ENCODE measurements around the gene COL11A1. TPM values are rescaled to one million over a fixed set of nuclear protein-coding genes. Genes with fewer than 3 reads are reported as not detected.

COL11A1 gene
- total RNA-seq, 2 donors from 2014 or later = 0.52 to 2.6 TPM

- TF ChIP-seq CTCF (IDR thresholded peaks at IDR 0.05) = no peak
- TF ChIP-seq POLR2A (IDR thresholded peaks at IDR 0.05) = no peak
Measured at GRCh38 chr1:102901996-102902395, 206.3 kb downstream of the COL11A1 start.

DNA sequence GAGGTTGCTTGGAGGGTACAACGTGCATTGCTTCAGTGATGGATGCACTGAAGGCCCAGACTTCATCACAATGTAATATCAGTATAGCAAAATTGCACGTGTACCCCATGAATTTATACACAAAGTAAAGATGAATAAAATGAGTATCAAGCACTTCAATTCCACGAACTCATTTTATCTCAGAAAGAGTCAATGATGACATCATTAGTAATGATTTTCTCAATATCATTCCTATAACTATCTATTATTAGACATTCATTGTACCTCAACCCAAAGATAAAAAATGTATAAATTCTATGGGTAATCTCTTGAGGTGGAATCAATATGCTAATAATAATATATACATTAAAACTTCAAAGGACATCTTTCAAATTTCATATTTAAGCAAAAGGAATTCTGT, 208.4 kb downstream of the COL11A1 start:
- Histone ChIP-seq H3K27me3 (no peaks in the 10 kb centered on the region), H3K9me3 (no peaks in the 10 kb centered on the region), H3K36me3 (replicated peaks in 1 of 2; ENCODE audit: insufficient read depth in 1 of 2, low read depth in 2 of 2) (no peaks in the 10 kb centered on the region), H3K27ac (no peak overlapping the region), H3K4me3 (no peak overlapping the region), H3K4me1 (no peaks in the 10 kb centered on the region)
- ATAC-seq (no peak), DNase-seq (no peak)
- intact Hi-C loops (cut with DNase I) = no loop called here
- WGBS, 2 donors = 31 to 55% methylated on average over 3 of the region's 3 CpGs
- TF ChIP-seq POLR2A (IDR thresholded peaks at IDR 0.05) (no peak), CTCF (IDR thresholded peaks at IDR 0.05) (no peak)

More at GRCh38 chr1:102901996-102902395, 206.3 kb downstream of the COL11A1 start:
- ATAC-seq (no peak), DNase-seq (no peak)
- intact Hi-C loops (cut with DNase I) = no loop called here
- no peak overlapping the region for H3K4me3 ChIP-seq
- no peaks in the 10 kb centered on the region for H3K4me1 ChIP-seq
- no peaks in the 10 kb centered on the region for H3K9me3 ChIP-seq
- H3K27me3 ChIP-seq = no peaks in the 10 kb centered on the region
- no peaks in the 10 kb centered on the region for H3K36me3 ChIP-seq (replicated peaks in 1 of 2; ENCODE audit: insufficient read depth in 1 of 2, low read depth in 2 of 2)
- no peak overlapping the region for H3K27ac ChIP-seq
- 19 to 38% methylated on average over 1 of the region's 1 CpG for WGBS, 2 donors

GRCh38 chr1:102897557-102897956, 210.8 kb downstream of the COL11A1 start:
- Histone ChIP-seq H3K4me3 (no peak overlapping the region), H3K9me3 (no peaks in the 10 kb centered on the region), H3K36me3 (replicated peaks in 1 of 2; ENCODE audit: insufficient read depth in 1 of 2, low read depth in 2 of 2) (no peaks in the 10 kb centered on the region), H3K4me1 (no peaks in the 10 kb centered on the region), H3K27me3 (no peaks in the 10 kb centered on the region), H3K27ac (no peak overlapping the region)
- ATAC-seq (no peak), DNase-seq (no peak)
- WGBS, 2 donors = 24 to 25% methylated on average over 3 of the region's 3 CpGs
- intact Hi-C loops (cut with DNase I) = no loop called here
- TF ChIP-seq POLR2A (IDR thresholded peaks at IDR 0.05) (no peak), CTCF (IDR thresholded peaks at IDR 0.05) (no peak)

DNA sequence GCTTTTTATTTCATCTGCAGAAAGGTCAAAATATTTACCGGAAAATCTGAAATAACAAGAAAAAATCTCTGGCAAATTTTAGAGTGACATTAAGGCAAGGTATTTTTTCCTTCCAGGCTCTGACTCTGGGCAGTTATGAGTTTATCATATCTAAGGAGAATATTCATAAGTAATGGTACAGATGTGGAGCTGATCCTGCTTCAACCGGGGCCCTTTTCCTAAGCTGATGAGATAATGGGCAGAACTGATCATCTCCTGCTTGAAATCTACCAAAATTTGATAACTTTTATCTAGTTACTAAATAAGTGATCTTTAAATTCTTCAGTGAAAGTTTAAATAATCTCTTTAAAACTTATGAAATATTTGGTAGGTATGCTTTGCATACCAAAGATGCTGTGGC, 211.6 kb downstream of the COL11A1 start:
- intact Hi-C loops (cut with DNase I) = no loop called here
- H3K9me3 ChIP-seq = no peaks in the 10 kb centered on the region
- H3K4me3 ChIP-seq = no peak overlapping the region
- H3K4me1 ChIP-seq = no peaks in the 10 kb centered on the region
- ATAC-seq (no peak), DNase-seq (no peak)
- 58 to 90% methylated on average over 2 of the region's 2 CpGs for WGBS, 2 donors
- H3K36me3 ChIP-seq (replicated peaks in 1 of 2; ENCODE audit: insufficient read depth in 1 of 2, low read depth in 2 of 2) = no peaks in the 10 kb centered on the region
- no peaks in the 10 kb centered on the region for H3K27me3 ChIP-seq
- H3K27ac ChIP-seq = no peak overlapping the region
- TF ChIP-seq POLR2A (IDR thresholded peaks at IDR 0.05) (no peak), CTCF (IDR thresholded peaks at IDR 0.05) (no peak)

- Histone ChIP-seq H3K27me3 (no peaks in the 10 kb centered on the region), H3K36me3 (replicated peaks in 1 of 2; ENCODE audit: insufficient read depth in 1 of 2, low read depth in 2 of 2) (no peaks in the 10 kb centered on the region), H3K4me1 (no peaks in the 10 kb centered on the region), H3K4me3 (no peak overlapping the region), H3K27ac (no peak overlapping the region), H3K9me3 (no peaks in the 10 kb centered on the region)
- 68 to 71% methylated on average over 5 of the region's 5 CpGs for WGBS, 2 donors
- no peak for TF ChIP-seq CTCF (IDR thresholded peaks at IDR 0.05)
- no peak for TF ChIP-seq POLR2A (IDR thresholded peaks at IDR 0.05)
- DNase-seq (no peak), ATAC-seq (no peak)
- intact Hi-C loops (cut with DNase I) = no loop called here
Measured at GRCh38 chr1:102896286-102896685, 212.0 kb downstream of the COL11A1 start.

All from body of pancreas (tissue), 4 donors.